ENCODE results near the gene GID8.
A peak's percentile ranks its signal among the peaks of the same experiment; 100 is the strongest.

The GID8 gene

GRCh38 chr20:62972845-62973745 lies 35.1 kb downstream of the GID8 start:
- no peaks in the 10 kb centered on the region for H3K36me3 Mint-ChIP-seq
- no peaks in the 10 kb centered on the region for H3K9me3 Mint-ChIP-seq
- H3K27me3 Mint-ChIP-seq, result peaks cover 15% of the 10 kb centered on the region
- H3K4me1 Mint-ChIP-seq, result peaks cover 30% of the 10 kb centered on the region
- no peak overlapping the region for H3K4me3 Mint-ChIP-seq
- no peak overlapping the region for H3K27ac Mint-ChIP-seq

GRCh38 chr20:62975251-62975760 lies 37.4 kb downstream of the GID8 start:
- no peak overlapping the region for H3K27ac Mint-ChIP-seq
- no peaks in the 10 kb centered on the region for H3K36me3 Mint-ChIP-seq
- no peaks in the 10 kb centered on the region for H3K9me3 Mint-ChIP-seq
- peaks cover 21% of the 10 kb centered on the region for H3K27me3 Mint-ChIP-seq
- H3K4me1 Mint-ChIP-seq, result peaks cover 40% of the 10 kb centered on the region
- H3K4me3 Mint-ChIP-seq, result no peak overlapping the region

DNA sequence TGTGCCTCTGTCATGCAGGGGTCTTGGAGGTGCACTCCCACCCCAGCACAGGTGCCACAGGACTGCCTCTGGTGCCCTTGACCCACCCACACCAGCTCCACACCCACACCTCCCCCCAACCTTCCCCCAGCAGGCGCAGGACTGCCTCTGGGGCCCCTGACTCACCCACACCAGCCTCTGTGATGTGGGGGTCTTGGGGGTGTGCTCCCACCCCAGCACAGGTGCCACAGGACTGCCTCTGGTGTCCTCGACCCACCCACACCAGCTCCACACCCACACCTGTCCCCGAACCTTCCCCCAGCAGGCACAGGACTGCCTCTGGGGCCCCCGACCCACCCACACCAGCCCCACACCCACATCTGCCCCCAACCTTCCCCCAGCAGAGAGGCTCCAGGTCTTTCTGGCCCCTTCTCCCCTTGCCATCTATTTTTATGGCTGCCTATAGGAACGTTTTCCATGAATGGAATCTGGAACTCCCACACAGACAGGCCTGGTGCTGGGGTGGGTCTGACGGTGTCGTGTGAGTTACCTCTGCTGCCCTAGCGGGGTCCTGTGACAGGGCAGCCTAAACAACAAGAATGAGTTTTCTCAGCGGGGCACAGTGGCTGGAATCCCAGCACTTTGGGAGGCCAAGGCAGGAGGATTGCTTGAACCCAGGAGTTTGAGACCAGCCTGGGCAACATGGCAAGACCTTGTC lies 38.0 kb downstream of the GID8 start:
- Mint-ChIP-seq H3K36me3 (no peaks in the 10 kb centered on the region), H3K9me3 (no peaks in the 10 kb centered on the region), H3K27ac (no peak overlapping the region), H3K4me3 (no peak overlapping the region), H3K4me1 (peaks cover 46% of the 10 kb centered on the region), H3K27me3 (peaks cover 21% of the 10 kb centered on the region)

DNA sequence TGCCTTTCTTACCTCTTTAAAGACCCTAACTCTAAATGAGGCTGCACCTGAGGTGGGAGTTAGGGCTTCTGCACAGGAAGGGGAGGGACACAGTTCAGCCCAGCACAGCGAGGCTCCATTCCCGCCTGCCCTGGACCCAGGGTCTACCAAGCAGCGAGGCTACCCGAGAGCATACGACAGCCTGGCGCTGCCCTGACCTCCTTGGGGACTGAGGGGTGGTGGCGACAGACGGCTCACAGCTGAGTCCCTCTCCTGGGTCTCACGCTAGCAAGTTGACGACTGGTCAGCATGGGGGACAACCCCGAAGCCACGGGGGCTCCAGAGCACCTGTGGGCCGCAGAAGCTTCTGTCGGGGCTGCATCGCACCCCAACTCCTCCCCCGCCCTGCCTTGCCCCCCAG lies 38.9 kb downstream of the GID8 start:
- Mint-ChIP-seq H3K27ac (no peak overlapping the region), H3K9me3 (no peaks in the 10 kb centered on the region), H3K4me3 (no peak overlapping the region), H3K36me3 (no peaks in the 10 kb centered on the region), H3K4me1 (peaks cover 50% of the 10 kb centered on the region), H3K27me3 (peaks cover 21% of the 10 kb centered on the region)

DNA sequence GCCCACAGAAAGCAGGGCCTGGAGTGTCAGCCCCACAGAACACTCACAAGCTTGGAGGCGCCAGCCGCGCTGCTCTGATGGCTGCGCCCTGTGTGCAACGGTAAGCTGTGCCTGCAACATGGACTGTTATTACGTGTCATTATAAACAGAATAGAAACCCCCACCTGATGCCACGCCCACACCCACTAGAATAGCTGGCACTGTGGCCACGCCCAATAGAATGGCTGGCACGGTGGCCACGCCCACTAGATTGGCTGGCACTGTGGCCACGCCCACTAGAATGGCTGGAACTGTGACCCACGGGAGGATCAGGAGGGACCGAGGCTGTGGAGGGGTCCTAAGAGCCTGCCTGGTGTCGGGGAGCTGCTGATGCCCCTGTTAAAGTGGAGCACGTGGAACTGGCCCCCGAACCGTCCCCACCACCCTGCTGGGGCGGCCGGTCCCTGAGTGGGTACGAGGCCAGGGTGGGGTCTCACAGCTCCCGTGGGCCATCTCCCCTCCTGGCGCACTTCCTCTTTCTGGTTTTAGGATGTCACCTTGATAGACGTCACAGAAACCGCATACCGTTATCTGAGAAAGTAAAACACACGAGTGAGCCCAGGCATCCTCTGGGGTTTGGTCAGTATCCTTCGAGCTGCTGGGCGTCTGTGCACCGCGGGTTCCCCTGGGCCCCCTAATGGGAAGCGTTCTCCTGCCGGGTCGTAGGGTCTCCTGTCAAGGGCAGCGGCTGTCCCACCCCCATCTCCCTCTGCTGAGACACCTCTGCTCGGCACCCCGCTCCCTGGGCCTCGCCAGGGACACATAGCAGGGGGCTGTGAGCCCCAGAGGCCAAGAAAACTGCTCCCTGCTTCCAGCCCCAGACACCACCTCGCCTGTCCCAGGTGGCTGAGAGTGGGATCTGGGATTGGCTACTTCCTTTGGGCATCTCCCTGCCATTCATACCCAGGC lies 39.9 kb downstream of the GID8 start:
- H3K36me3 Mint-ChIP-seq, result no peaks in the 10 kb centered on the region
- H3K4me1 Mint-ChIP-seq, result peaks cover 49% of the 10 kb centered on the region
- H3K9me3 Mint-ChIP-seq, result no peaks in the 10 kb centered on the region
- H3K27ac Mint-ChIP-seq, result no peak overlapping the region
- H3K4me3 Mint-ChIP-seq, result peak overlapping the region; percentile 76
- H3K27me3 Mint-ChIP-seq, result peaks cover 19% of the 10 kb centered on the region

GRCh38 chr20:62978561-62978943 lies 40.6 kb downstream of the GID8 start:
- Mint-ChIP-seq H3K9me3 (no peaks in the 10 kb centered on the region), H3K36me3 (no peaks in the 10 kb centered on the region), H3K27ac (no peak overlapping the region), H3K27me3 (peaks cover 19% of the 10 kb centered on the region), H3K4me1 (peaks cover 47% of the 10 kb centered on the region), H3K4me3 (peak overlapping the region; percentile 76)

GRCh38 chr20:62979310-62979709 lies 41.4 kb downstream of the GID8 start:
- H3K36me3 Mint-ChIP-seq, result no peaks in the 10 kb centered on the region
- no peak overlapping the region for H3K4me3 Mint-ChIP-seq
- H3K9me3 Mint-ChIP-seq, result no peaks in the 10 kb centered on the region
- peaks cover 45% of the 10 kb centered on the region for H3K4me1 Mint-ChIP-seq
- H3K27ac Mint-ChIP-seq, result no peak overlapping the region
- peaks cover 15% of the 10 kb centered on the region for H3K27me3 Mint-ChIP-seq

DNA sequence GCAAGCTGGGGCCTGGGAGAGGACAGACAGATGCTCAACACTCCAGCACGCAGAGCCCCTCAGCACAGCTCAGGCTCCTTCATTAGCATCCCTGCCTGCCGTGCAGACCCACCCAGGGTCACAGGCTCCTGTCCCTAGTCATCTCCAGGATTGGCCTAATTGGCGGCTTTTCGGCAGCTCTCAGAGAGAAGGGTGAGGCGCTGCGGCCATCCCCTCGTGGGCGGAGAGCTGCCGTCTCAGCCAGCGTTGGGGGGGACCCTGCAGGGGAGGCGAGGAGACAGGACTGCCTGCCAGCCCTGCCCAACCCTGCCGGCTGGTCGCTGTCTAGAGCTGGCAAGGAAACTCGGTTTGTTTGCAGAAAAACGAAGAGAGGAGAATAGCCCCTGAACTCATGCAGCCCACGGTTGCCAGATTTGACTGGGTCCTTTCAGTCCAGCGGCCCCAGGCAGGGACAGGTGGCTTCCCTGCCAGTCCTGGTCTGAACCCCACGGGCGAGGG lies 42.0 kb downstream of the GID8 start:
- Mint-ChIP-seq H3K9me3 (no peaks in the 10 kb centered on the region), H3K27me3 (peaks cover 11% of the 10 kb centered on the region), H3K4me3 (no peak overlapping the region), H3K36me3 (no peaks in the 10 kb centered on the region), H3K27ac (no peak overlapping the region), H3K4me1 (peaks cover 45% of the 10 kb centered on the region)

GRCh38 chr20:62980380-62980960 lies 42.5 kb downstream of the GID8 start:
- H3K9me3 Mint-ChIP-seq, result no peaks in the 10 kb centered on the region
- no peak overlapping the region for H3K27ac Mint-ChIP-seq
- no peaks in the 10 kb centered on the region for H3K36me3 Mint-ChIP-seq
- H3K4me1 Mint-ChIP-seq, result peaks cover 45% of the 10 kb centered on the region
- no peak overlapping the region for H3K4me3 Mint-ChIP-seq
- H3K27me3 Mint-ChIP-seq, result peaks cover 10% of the 10 kb centered on the region

DNA sequence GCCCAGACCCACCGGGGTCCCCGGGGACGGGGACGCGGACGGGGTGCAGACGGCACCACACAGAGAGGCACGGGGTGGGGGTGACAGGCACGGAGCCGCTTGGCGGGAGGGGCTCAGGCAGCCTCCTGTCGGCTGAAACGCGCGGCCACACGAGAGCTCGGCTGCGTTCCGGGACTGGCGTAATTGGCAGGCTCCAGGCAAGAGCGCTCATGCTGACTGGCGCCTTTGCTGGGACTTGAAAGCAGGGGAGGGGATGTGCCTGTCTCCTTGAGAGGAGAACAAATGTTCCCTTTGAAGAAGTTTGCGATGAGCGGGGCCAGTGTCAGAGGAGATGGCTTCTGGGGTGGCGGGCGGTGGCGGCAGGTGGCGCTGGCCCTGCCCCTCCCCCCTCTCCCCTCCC lies 43.0 kb downstream of the GID8 start:
- peaks cover 45% of the 10 kb centered on the region for H3K4me1 Mint-ChIP-seq
- H3K36me3 Mint-ChIP-seq, result no peaks in the 10 kb centered on the region
- H3K27ac Mint-ChIP-seq, result no peak overlapping the region
- H3K4me3 Mint-ChIP-seq, result peak overlapping the region; percentile 49
- no peaks in the 10 kb centered on the region for H3K9me3 Mint-ChIP-seq
- H3K27me3 Mint-ChIP-seq, result peaks cover 9% of the 10 kb centered on the region

DNA sequence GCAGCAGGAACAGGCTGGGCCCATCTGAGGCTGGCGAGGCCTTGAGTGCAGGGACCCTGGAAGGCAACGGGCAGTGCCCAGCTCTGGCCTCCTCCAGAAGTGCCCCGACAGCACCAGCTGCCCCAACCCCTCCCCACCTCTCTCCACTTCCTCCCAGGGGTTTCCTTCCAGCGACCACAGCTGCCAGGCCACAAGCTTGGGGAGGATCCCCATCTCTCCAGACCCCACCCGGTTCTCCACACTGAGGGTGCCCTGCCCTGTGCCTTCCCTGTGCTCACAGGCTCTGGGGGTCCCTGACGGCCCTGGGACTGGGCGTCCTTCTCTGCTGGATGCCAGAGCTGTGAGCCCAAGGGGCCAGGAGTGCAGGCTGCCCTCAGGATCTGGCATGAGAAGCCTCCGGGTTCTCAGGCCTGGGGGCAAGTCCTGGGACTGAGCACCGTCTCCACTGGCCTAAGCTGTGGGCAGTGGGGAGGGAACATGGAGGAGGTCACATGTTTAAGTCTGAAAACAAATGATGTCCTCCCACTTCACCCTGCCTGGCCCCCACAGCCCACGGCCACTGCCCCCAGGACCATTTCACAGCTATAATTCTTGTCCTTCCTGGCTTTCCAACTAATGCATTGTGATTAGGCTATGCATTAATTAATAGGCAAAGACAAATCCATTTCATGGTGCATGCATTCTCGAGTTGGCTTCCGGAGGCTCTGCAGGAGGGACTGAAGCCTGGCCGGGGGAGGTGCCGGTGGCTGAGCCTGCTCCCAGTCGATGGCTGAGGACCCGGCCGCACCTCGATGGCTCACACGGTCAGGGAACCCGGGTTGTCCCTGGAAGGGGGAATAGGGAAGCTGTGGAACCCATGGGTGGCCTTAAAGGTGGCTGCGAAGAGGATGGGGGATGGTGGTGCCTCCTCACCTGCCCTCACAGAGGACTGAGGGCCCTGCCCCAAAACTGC lies 44.5 kb downstream of the GID8 start:
- H3K27ac Mint-ChIP-seq, result no peak overlapping the region
- no peak overlapping the region for H3K4me3 Mint-ChIP-seq
- H3K27me3 Mint-ChIP-seq, result peaks cover 9% of the 10 kb centered on the region
- H3K36me3 Mint-ChIP-seq, result no peaks in the 10 kb centered on the region
- peaks cover 38% of the 10 kb centered on the region for H3K4me1 Mint-ChIP-seq
- no peaks in the 10 kb centered on the region for H3K9me3 Mint-ChIP-seq

GRCh38 chr20:62983210-62983609 lies 45.3 kb downstream of the GID8 start:
- H3K4me1 Mint-ChIP-seq, result peaks cover 30% of the 10 kb centered on the region
- no peaks in the 10 kb centered on the region for H3K9me3 Mint-ChIP-seq
- no peak overlapping the region for H3K4me3 Mint-ChIP-seq
- H3K27me3 Mint-ChIP-seq, result peaks cover 7% of the 10 kb centered on the region
- no peaks in the 10 kb centered on the region for H3K36me3 Mint-ChIP-seq
- H3K27ac Mint-ChIP-seq, result peak overlapping the region; percentile 76

DNA sequence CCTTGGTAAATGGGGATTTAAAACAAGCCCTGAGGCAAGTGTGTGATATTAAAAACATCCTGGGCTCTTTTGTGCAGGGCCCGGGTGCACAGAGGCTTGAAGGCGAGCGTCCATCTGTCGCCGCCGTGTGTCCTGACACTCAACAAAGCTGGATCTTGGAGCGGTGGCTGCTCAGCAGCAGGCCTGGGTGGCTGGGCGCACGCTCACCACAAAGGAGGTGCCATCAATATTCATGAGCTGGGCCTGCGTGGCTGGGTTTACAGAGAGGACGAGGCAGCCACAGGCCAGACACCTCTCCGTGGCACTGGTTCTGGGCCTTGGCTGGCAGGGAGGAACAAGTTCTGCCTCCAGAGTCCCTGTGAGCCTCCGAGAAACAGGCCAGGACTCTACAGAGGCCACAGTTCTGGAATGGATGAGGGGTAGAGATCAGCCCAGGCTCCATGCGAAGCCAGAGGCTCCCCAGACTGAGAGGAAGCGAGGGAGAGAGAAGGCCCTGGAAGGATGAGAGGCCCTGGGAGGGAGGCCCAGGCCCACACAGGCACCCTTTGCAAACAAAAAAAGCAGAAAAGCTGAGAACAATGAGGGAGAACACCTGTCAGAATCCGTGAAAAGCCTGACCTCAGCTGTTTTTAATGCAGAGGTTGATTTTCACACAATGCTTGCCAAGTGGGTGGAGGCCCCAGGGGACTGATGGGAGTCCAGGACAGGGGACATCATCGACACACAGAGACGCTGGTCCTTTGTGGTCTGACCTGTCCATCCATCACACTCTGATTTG lies 46.9 kb downstream of the GID8 start:
- no peaks in the 10 kb centered on the region for H3K36me3 Mint-ChIP-seq
- H3K9me3 Mint-ChIP-seq, result no peaks in the 10 kb centered on the region
- H3K27ac Mint-ChIP-seq, result no peak overlapping the region
- peaks cover 21% of the 10 kb centered on the region for H3K4me1 Mint-ChIP-seq
- peaks cover 1% of the 10 kb centered on the region for H3K27me3 Mint-ChIP-seq
- no peak overlapping the region for H3K4me3 Mint-ChIP-seq

Data from activated naive CD4-positive, alpha-beta T cell treated with anti-CD3 and anti-CD28 coated beads, Interleukin-2, amount 50 U/mL, for 24 hours (primary cell).